HEK293T (cell line): Measurements from ENCODE around the gene NMBR.
"Not testable (repeated sequence)": the region's sequence is repeated elsewhere in the genome, so short reads cannot be mapped to it uniquely, and the experiment has no call there.

ENCODE experiments used
- CTCF ChIA-PET: fragments of 350-600 bp; formaldehyde crosslinking; extraction: SDS; loops from one replicate; lab custom pipeline; 2021; ENCODE audit warnings: antibody characterized with exemption, inconsistent platforms; lab: Yijun Ruan, JAX
- POLR2A ChIA-PET: fragments of 350-600 bp; formaldehyde crosslinking; extraction: SDS; loops from one replicate; lab custom pipeline; 2020; ENCODE audit warnings: antibody characterized with exemption, inconsistent platforms; lab: Yijun Ruan, JAX
- DNase-seq: peaks from one replicate; pipeline ENCODE4 v3.0.0; 2012; ENCODE audit warnings: mixed read lengths; ENCODE audit errors: extremely low spot score
- ARNT ChIP-seq: fragments of 450-650 bp; IDR thresholded peaks from 2 replicates; pipeline ENCODE4 v1.6.1; 2017; ENCODE audit warnings: mild to moderate bottlenecking
- BHLHE40 ChIP-seq: fragments of 450-650 bp; IDR thresholded peaks from 2 replicates; pipeline ENCODE4 v1.6.1; 2016; ENCODE audit warnings: mild to moderate bottlenecking, moderate library complexity, borderline replicate concordance
- CTBP1 ChIP-seq: fragments of 450-650 bp; IDR thresholded peaks from 2 replicates; pipeline ENCODE4 v1.6.1; 2016; ENCODE audit warnings: borderline replicate concordance
- ELF4 ChIP-seq: fragments of 450-650 bp; IDR thresholded peaks from 2 replicates; pipeline ENCODE4 v1.6.1; 2017; ENCODE audit warnings: antibody characterized with exemption
- FOXA1 ChIP-seq: fragments of 450-650 bp; IDR thresholded peaks from 2 replicates; pipeline ENCODE4 v1.6.1; 2016; ENCODE audit warnings: mild to moderate bottlenecking
- FOXK2 ChIP-seq: fragments of 450-650 bp; IDR thresholded peaks from 2 replicates; pipeline ENCODE4 v1.6.1; 2016; ENCODE audit warnings: mild to moderate bottlenecking
- FOXM1 ChIP-seq: fragments of 450-650 bp; IDR thresholded peaks from 2 replicates; pipeline ENCODE4 v1.6.1; 2017; ENCODE audit warnings: mild to moderate bottlenecking, borderline replicate concordance
- HDGF ChIP-seq: fragments of 450-650 bp; IDR thresholded peaks from 2 replicates; pipeline ENCODE4 v1.6.1; 2017; ENCODE audit warnings: antibody characterized with exemption, borderline replicate concordance
- L3MBTL2 ChIP-seq: fragments of 450-650 bp; conservative IDR thresholded peaks from 2 replicates; pipeline ENCODE4 v1.6.1; 2016; ENCODE audit warnings: mild to moderate bottlenecking
- LEF1 ChIP-seq: fragments of 450-650 bp; IDR thresholded peaks from 2 replicates; pipeline ENCODE4 v1.6.1; 2017; ENCODE audit warnings: mild to moderate bottlenecking, borderline replicate concordance
- NFRKB ChIP-seq: fragments of 450-650 bp; IDR thresholded peaks from 2 replicates; pipeline ENCODE4 v1.6.1; 2016; ENCODE audit warnings: mild to moderate bottlenecking, moderate library complexity
- PKNOX1 ChIP-seq: fragments of 450-650 bp; IDR thresholded peaks from 2 replicates; pipeline ENCODE4 v1.6.1; 2016
- SP1 ChIP-seq: fragments of 450-650 bp; IDR thresholded peaks from 2 replicates; pipeline ENCODE4 v1.6.1; 2017
- SUZ12 ChIP-seq: fragments of 450-650 bp; IDR thresholded peaks from 2 replicates; pipeline ENCODE4 v1.6.1; 2016; ENCODE audit warnings: mild to moderate bottlenecking
- TARDBP ChIP-seq: fragments of 450-650 bp; IDR thresholded peaks from 2 replicates; pipeline ENCODE4 v1.6.1; 2016
- ZNF384 ChIP-seq: fragments of 450-650 bp; IDR thresholded peaks from 2 replicates; pipeline ENCODE4 v1.6.1; 2016

The NMBR gene

DNA sequence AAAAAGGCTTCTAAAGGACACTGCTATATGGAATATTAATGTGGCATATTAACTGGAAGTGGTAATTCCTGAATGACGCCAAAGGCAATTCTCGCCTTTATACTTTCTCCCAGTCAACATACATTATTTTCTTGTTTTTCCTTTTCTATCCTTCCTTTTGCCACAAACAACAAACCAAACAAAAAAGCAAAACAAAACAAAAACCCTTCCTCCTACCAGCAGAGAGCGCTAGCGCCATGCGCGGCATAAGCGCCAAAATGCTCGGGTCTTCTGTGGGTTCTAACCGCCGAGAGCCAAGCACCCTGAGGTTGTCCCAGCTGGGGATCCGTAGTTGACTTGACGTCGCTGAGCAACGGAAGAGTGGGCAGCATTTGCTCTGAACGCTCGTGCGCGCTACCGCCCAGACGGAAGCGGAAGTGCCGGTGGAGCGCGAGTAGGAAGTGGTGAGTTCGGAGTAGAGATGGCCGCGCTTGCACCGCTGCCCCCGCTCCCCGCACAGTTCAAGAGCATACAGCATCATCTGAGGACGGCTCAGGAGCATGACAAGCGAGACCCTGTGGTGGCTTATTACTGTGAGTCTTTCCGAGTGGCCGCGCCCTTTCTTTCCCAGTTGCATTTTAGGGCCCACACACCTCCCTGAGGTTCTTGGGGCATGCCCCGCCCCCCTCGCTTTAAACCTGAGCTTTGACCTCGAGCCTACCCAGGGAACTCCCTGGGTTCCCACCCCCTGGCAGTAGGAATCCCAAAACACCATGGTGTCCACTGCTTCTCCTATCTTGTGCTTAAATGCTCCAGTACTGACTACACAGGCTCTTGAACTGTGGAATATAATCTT, at the start of gene NMBR, which contains the start of gene VTA1:
Gene NMBR, minus strand, starts transcription at position 295 of the 835 bp plus-strand sequence. CDS start 58,464 bp downstream, outside the sequence.
Gene VTA1, plus strand, starts transcription at position 436 of the 835 bp plus-strand sequence. Its CDS starts 25 bp downstream, at position 461.
- ChIA-PET POLR2A (interaction anchor here (0.7 to 1.6 kb wide), 3 partner anchors 9 to 21 kb away, joined by 3 to 5 read pairs (median 3); no protein-coding TSS in a partner anchor), CTCF (interaction anchor here (0.7 to 2.0 kb wide), 9 partner anchors 9 to 419 kb away, joined by 3 to 7 read pairs (median 3); no protein-coding TSS in a partner anchor)
- TF ChIP-seq SP1, result no peak
- TF ChIP-seq L3MBTL2, result peak; percentile 87
- no peak for TF ChIP-seq CTBP1
- no peak for TF ChIP-seq SUZ12
- TF ChIP-seq LEF1, result no peak
- no peak for TF ChIP-seq ARNT
- TF ChIP-seq TARDBP, result no peak
- no peak for TF ChIP-seq NFRKB
- TF ChIP-seq ELF4, result peak; percentile 94
- TF ChIP-seq FOXK2, result no peak
- TF ChIP-seq PKNOX1, result no peak
- TF ChIP-seq ZNF384, result no peak
- TF ChIP-seq FOXM1, result peak; percentile 72; the same call in 1 of the 2 replicates
- no peak for TF ChIP-seq FOXA1
- no peak for TF ChIP-seq HDGF
- TF ChIP-seq BHLHE40, result no peak
- peak; percentile 94 for DNase-seq

DNA sequence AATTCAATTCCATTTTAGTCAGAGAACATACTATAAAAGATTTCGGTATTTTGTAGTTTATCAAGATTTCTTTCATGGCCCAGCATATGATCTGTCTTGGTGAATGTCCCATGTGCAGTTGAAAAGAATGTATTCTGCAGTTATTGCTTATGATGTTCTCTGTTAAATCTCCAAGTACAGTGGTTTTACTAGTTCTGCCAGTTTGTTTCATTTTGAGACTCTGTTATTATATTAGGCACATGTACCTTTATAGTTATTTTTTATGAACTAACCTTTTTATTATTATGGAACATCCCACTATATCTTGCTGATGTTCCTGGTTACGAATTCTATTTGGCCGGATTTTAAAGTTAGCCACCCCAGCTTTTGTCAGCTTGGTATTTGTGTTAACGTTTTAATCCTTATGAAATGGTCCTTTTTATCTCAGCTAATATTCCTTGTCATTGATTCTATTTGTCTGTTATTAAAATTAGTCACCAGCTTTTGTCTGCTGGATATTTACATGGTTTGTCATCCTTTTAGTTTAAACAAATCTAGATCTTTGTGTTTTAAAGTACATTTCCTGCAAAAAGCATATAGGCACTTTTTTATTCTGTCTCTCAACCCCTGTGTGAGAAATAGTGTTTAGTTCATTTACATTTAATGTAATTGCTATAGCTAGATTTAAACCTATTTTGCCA, 49.1 kb upstream of the NMBR start:
- CTCF ChIA-PET, result interaction anchor here (0.6 to 1.0 kb wide), 3 partner anchors 9 to 349 kb away, joined by 3 to 4 read pairs (median 3); no protein-coding TSS in a partner anchor
- TF ChIP-seq LEF1, result no peak
- no peak for TF ChIP-seq SP1
- TF ChIP-seq FOXK2, result no peak
- no peak for TF ChIP-seq SUZ12
- TF ChIP-seq FOXA1, result no peak
- no peak for TF ChIP-seq FOXM1
- no peak for TF ChIP-seq HDGF
- TF ChIP-seq ARNT, result no peak
- no peak for TF ChIP-seq CTBP1
- no peak for TF ChIP-seq L3MBTL2
- no peak for TF ChIP-seq PKNOX1
- no peak for TF ChIP-seq ELF4
- no peak for TF ChIP-seq NFRKB
- no peak for TF ChIP-seq TARDBP
- no peak for TF ChIP-seq ZNF384
- TF ChIP-seq BHLHE40, result no peak
- POLR2A ChIA-PET, result no interaction called here
- no peak for DNase-seq

DNA sequence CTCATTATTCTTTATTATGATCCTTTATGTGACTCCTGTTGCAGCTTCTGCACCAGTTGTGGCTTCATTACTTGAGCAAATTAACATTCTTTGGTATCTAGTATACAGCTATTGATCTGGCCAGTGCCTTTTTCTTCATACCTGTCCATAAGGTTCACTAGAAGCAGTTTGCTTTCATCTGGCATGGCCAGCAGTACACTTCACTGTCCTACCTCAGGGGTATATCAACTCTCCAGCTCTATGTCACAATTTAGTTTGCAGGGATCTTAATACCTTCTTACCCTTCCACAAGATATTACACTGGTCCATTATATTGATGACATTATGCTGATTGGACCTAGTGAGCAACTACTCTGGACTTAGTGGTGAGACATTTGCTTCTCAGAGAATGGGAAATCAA, 46.7 kb upstream of the NMBR start:
- no peak for DNase-seq
- POLR2A ChIA-PET, result no interaction called here
- no peak for TF ChIP-seq ARNT
- TF ChIP-seq ELF4, result no peak
- no peak for TF ChIP-seq ZNF384
- TF ChIP-seq SP1, result no peak
- no peak for TF ChIP-seq FOXA1
- TF ChIP-seq HDGF, result no peak
- CTCF ChIA-PET, result no interaction called here

GRCh38 chr6:142192343-142192742, 45.4 kb upstream of the NMBR start:
- POLR2A ChIA-PET, result no interaction called here
- DNase-seq, result no peak
- TF ChIP-seq L3MBTL2, result no peak
- no peak for TF ChIP-seq ARNT
- TF ChIP-seq LEF1, result no peak
- no peak for TF ChIP-seq PKNOX1
- TF ChIP-seq NFRKB, result no peak
- TF ChIP-seq SUZ12, result no peak
- no peak for TF ChIP-seq BHLHE40
- no peak for TF ChIP-seq ZNF384
- TF ChIP-seq CTBP1, result no peak
- TF ChIP-seq FOXA1, result no peak
- TF ChIP-seq SP1, result no peak
- TF ChIP-seq TARDBP, result no peak
- TF ChIP-seq FOXK2, result no peak
- no peak for TF ChIP-seq HDGF
- no peak for TF ChIP-seq FOXM1
- no peak for TF ChIP-seq ELF4
- CTCF ChIA-PET, result no interaction called here

DNA sequence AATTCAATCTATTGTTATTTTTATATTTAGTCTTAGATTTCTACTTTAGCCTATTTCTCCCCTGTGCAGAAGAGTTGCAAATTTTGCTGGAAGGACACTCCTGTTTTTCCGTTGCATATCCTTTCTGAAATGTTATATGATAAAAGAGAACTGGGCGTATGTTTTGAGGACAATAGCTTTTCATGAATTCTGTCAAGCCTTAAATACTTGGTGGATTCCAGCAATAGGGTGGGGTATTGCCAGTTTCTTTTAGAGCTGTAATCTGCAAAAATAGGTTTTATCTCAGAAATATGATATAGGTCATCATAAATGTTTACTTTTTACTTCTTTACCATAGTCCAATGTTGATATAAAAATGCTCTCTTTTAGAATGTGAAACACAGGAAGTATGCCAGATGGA, 42.1 kb upstream of the NMBR start:
- no peak for DNase-seq
- CTCF ChIA-PET, result interaction anchor here (1.1 to 1.9 kb wide), 2 partner anchors 18 to 286 kb away, joined by 3 to 5 read pairs; no protein-coding TSS in a partner anchor

GRCh38 chr6:142188341-142188740, 41.4 kb upstream of the NMBR start:
- peak; percentile 26 for DNase-seq
- POLR2A ChIA-PET, result not testable (repeated sequence)

More for the DNA sequence above, 42.1 kb upstream of the NMBR start:
- TF ChIP-seq FOXA1 (no peak), PKNOX1 (no peak), HDGF (no peak), CTBP1 (no peak), LEF1 (no peak), SP1 (no peak)
- POLR2A ChIA-PET, result no interaction called here

More at GRCh38 chr6:142188341-142188740, 41.4 kb upstream of the NMBR start:
- CTCF ChIA-PET, result interaction anchor here (1.1 to 1.9 kb wide), 2 partner anchors 19 to 286 kb away, joined by 3 to 5 read pairs; no protein-coding TSS in a partner anchor
